ENCODE measurements around the gene SMIM35.

DNA sequence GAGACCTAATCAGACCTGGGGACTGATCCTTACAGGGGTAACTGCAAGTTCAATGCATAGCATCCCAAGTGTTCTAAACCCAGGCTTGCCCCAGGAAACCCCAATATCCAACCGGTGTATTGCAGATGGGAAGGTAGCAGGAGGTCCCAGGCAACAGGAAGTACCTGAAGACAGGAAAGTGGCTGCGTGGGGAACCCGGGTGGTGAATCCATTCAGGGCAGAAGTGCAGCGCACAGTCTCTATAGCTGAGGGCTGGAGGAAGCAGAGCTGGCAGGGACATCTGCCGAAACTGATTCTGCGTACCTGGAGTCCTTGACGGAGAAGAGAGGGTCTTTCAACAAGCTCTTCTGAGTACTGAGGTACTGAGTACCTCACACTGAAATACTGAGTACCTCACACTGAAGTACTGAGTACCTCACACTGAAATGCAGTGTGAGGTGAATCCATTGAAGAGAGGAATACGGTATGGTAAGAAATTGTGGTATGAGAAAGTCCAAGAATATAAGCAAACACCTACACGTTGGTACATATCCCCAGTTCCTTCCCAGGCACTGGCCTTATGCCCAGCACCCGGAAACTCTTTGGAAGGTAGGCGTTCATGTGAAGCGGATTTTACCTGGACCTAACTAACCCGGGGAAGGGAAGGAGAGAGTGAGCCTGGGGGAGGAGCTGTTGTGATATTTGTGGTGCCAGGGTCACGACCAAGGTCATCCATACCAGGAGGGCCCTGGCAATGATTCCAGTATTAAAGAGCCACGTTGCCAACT lies 45.8 kb upstream of the SMIM35 start:
- TF ChIP-seq, protein P1, sequence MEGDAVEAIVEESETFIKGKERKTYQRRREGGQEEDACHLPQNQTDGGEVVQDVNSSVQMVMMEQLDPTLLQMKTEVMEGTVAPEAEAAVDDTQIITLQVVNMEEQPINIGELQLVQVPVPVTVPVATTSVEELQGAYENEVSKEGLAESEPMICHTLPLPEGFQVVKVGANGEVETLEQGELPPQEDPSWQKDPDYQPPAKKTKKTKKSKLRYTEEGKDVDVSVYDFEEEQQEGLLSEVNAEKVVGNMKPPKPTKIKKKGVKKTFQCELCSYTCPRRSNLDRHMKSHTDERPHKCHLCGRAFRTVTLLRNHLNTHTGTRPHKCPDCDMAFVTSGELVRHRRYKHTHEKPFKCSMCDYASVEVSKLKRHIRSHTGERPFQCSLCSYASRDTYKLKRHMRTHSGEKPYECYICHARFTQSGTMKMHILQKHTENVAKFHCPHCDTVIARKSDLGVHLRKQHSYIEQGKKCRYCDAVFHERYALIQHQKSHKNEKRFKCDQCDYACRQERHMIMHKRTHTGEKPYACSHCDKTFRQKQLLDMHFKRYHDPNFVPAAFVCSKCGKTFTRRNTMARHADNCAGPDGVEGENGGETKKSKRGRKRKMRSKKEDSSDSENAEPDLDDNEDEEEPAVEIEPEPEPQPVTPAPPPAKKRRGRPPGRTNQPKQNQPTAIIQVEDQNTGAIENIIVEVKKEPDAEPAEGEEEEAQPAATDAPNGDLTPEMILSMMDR (IDR thresholded peaks at IDR 0.05 in 4 of 5, conservative IDR thresholded peaks at IDR 0.05 in 1 of 5), result no peak
- TF ChIP-seq POLR2A (IDR thresholded peaks at IDR 0.05), result no peak

Data from gastrocnemius medialis (tissue), 4 donors.